Measurements from ENCODE around the gene NTM.
A peak's percentile ranks its signal among the peaks of the same experiment; 100 is the strongest.

Gene NTM

DNA sequence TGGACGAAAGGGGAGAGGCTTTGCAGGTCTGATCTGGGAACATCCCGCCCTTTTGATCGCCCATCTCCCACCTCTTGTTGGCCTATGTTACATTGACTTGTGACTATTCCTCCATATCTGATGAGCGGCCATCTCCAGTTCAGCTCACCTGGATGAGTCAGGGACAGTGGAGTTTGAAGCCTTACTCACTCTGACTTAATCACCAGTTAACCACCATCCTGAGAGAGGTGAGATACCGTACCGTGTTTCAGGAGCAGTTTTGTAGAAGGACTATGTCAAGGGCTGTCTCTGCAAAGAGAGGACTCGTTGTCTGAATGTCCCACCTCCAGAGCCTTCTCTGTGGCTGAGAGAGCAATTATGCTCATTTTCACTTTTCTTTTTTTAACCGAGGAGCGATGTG, 771.7 kb downstream of the NTM start:
- no peak overlapping the region for H3K27ac ChIP-seq
- TF ChIP-seq ZFX (IDR thresholded peaks at IDR 0.05; ENCODE audit: borderline replicate concordance) = no peak
- no peak for TF ChIP-seq CTCF (IDR thresholded peaks at IDR 0.05)

DNA sequence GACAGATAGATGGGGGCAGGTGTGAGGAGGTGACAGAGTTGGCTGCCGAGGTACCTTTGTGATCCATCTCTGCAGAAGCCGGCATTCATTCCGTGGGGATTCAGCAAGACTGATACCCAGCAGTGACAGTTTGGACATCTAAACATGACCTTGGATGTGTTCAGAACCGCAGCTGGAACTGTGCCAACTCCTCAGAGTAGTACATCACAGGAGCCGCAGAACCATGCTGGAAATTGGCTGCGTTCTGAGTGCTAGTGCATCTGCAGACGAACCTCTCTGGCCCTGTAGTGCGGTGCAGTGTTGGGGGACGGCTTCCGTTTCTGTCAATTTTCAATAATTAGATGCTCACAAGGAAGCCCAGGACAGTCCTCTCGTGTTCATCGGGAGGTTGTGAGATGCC, 772.1 kb downstream of the NTM start:
- TF ChIP-seq ZFX (IDR thresholded peaks at IDR 0.05; ENCODE audit: borderline replicate concordance) (no peak), CTCF (IDR thresholded peaks at IDR 0.05) (no peak)
- no peak overlapping the region for H3K27ac ChIP-seq

GRCh38 chr11:132147464-132147863, 777.0 kb downstream of the NTM start:
- no peak overlapping the region for H3K27ac ChIP-seq
- no peak for TF ChIP-seq ZFX (IDR thresholded peaks at IDR 0.05; ENCODE audit: borderline replicate concordance)
- TF ChIP-seq CTCF (IDR thresholded peaks at IDR 0.05) = no peak

DNA sequence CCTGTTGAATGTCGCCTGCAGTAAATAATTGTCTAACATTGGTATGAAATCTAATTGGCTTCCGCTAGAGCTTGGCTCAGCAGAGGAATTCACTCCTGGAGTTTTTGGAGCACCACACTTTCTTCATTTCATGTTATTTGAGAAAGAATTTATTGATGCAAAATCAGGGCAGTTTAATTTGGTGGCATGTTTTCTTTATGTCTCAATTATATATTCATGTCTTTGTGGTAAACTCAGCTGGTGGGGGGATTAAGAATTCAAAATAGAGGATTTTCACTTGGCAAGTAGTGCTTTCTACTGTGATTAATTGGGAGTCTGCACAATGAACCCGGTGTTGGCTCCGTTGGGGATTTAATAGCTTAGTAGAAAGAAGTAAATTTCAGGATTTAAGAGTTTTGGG, 784.4 kb downstream of the NTM start:
- no peak for TF ChIP-seq CTCF (IDR thresholded peaks at IDR 0.05)
- no peak for TF ChIP-seq ZFX (IDR thresholded peaks at IDR 0.05; ENCODE audit: borderline replicate concordance)
- H3K27ac ChIP-seq = no peak overlapping the region

- TF ChIP-seq ZFX (IDR thresholded peaks at IDR 0.05; ENCODE audit: borderline replicate concordance) = no peak
- TF ChIP-seq CTCF (IDR thresholded peaks at IDR 0.05) = peak; percentile 54
Observed at GRCh38 chr11:132158091-132158490, 787.7 kb downstream of the NTM start.

DNA sequence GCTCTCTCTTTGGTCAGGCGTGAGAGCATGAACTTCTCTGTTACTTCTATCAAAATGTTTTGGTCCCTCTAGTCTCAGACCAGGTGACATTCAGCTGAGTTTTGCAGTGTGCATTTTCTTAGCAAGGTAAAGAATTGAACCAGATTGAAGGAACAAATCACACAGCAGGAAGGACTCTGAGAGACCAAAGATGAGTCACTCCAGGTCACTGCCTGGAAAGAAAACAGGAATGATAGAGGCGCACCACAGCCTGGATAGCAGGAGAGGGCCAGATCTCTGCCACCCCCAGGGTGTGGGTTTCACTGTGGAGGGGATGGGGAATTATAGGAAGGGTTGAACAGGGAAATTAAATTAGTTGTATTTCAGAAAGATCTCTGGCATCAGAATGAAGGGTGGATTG, 788.3 kb downstream of the NTM start:
- no peak overlapping the region for H3K27ac ChIP-seq
- TF ChIP-seq ZFX (IDR thresholded peaks at IDR 0.05; ENCODE audit: borderline replicate concordance) (no peak), CTCF (IDR thresholded peaks at IDR 0.05) (no peak)

More at GRCh38 chr11:132158091-132158490, 787.7 kb downstream of the NTM start:
- no peak overlapping the region for H3K27ac ChIP-seq

DNA sequence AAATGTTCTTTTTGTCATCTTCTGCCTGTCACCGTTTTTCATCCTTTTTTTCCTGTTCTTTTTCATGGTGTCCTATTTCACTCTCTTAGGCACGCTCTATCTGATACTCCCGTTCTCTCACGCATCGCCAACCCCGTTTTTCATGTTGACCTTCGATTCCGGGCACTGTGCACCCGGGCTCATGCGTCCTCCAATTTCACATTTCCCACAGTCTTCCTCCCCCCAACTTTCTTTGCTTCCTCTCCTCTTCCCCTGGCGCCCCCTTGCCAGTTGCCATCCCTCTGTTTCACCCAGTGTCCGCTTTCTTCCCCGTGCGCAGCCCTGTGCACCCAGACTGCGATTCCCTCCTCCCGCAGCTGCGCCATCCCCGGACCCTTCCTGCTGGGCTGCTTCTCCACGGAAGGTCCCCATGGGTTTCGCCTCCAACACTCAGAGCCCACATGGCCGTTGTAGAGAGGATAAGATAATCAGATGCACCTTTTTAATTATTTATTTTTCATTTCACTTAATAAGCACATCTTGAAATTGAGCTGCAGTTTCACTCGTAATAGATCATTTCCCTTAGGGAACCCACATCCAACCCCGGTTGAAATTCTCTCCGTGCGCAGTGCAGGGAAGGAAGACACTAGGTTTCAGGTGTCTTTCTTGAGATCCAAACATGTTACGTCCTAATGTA, 791.1 kb downstream of the NTM start:
- no peak overlapping the region for H3K27ac ChIP-seq

More for the DNA sequence above, 791.1 kb downstream of the NTM start:
- TF ChIP-seq CTCF (IDR thresholded peaks at IDR 0.05) (no peak), ZFX (IDR thresholded peaks at IDR 0.05; ENCODE audit: borderline replicate concordance) (no peak)
